Stimulated activated CD4-positive, alpha-beta T cell treated with anti-CD3 and anti-CD28 coated beads, Interleukin-12 subunit alpha, Interleukin-12 subunit beta, amount 100 ng/mL, for 24 hours (primary cell): ENCODE measurements around the gene MYO1C.
"Not testable (repeated sequence)": the region's sequence is repeated elsewhere in the genome, so short reads cannot be mapped to it uniquely, and the experiment has no call there.

Experiments used
- DNase-seq, 2 experiments: peaks; one replicate each; pipeline ENCODE4 v3.0.0-alpha.2; 2020; ENCODE audit warnings: low read depth in 2 of 2

Gene MYO1C

GRCh38 chr17:1492249-1493206 is at the start of gene MYO1C:
MYO1C (minus strand) TSS chr17:1492686; CDS start chr17:1492487, 199 bp downstream.
- DNase-seq, result no peak

- DNase-seq, result no peak
These were observed 49.0 kb upstream of the MYO1C start for GRCh38 chr17:1541367-1541904.

- no peak for DNase-seq
These were observed 47.3 kb upstream of the MYO1C start for GRCh38 chr17:1539811-1540210.

GRCh38 chr17:1535737-1536136 is 43.3 kb upstream of the MYO1C start:
- DNase-seq, result no peak

GRCh38 chr17:1533661-1534325 is 41.3 kb upstream of the MYO1C start:
- DNase-seq, result no peak

- peak in 1 of 2 experiments; percentile 16 for DNase-seq
These were observed 40.5 kb upstream of the MYO1C start for GRCh38 chr17:1532836-1533602.

- DNase-seq, result no peak
These were observed 37.4 kb upstream of the MYO1C start for GRCh38 chr17:1529863-1530262.

- not testable (repeated sequence) for DNase-seq
These were observed 34.4 kb upstream of the MYO1C start for GRCh38 chr17:1526876-1527275.

- DNase-seq, result no peak
These were observed 30.1 kb upstream of the MYO1C start for GRCh38 chr17:1522626-1523025.

- DNase-seq, result no peak
These were observed 28.7 kb upstream of the MYO1C start for GRCh38 chr17:1521086-1521640.

GRCh38 chr17:1519678-1520077 is 27.2 kb upstream of the MYO1C start:
- no peak for DNase-seq

GRCh38 chr17:1518410-1518809 is 25.9 kb upstream of the MYO1C start:
- DNase-seq, result no peak

GRCh38 chr17:1516388-1517161 is 24.1 kb upstream of the MYO1C start, which contains the start of gene INPP5K:
INPP5K (minus strand) TSS chr17:1516612; CDS start chr17:1516499, 113 bp downstream.
- peak; percentile 95 to 96 for DNase-seq

GRCh38 chr17:1515640-1516387 is 23.3 kb upstream of the MYO1C start:
- DNase-seq, result peak in 1 of 2 experiments; percentile 22

- no peak for DNase-seq
These were observed 19.9 kb upstream of the MYO1C start for GRCh38 chr17:1512351-1512750.

- DNase-seq, result no peak
These were observed 19.4 kb upstream of the MYO1C start for GRCh38 chr17:1511756-1512321.

GRCh38 chr17:1511290-1511689 is 18.8 kb upstream of the MYO1C start:
- no peak for DNase-seq

- DNase-seq, result no peak
These were observed 16.9 kb upstream of the MYO1C start for GRCh38 chr17:1509290-1509881.

GRCh38 chr17:1508709-1509108 is 16.2 kb upstream of the MYO1C start:
- not testable (repeated sequence) for DNase-seq
